ENCODE results near the gene RETREG1.

Gene RETREG1

GRCh38 chr5:16525651-16526050 lies 91.1 kb downstream of the RETREG1 start:
- DNase-seq (ENCODE audit: low read depth in 2 of 2) = no peak

DNA sequence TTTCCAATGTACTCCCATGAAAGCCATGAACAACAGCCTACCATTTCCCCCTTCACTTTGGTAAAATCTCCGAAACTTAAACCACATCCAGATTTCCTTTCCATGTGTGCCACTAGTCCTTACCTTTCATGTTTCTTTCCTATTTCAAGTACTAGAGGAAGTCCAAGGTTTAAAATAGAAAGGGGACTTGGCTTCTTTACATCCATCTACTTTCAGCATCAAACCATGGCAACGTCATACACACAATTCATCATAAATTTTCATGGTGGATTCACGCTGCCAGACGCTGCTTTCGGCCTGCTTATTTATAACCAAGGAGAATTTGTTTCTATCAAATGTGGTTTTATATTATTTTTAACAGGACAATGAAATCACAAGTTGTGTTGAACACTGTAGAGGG lies 92.5 kb downstream of the RETREG1 start:
- no peak for DNase-seq (ENCODE audit: low read depth in 2 of 2)

- DNase-seq (ENCODE audit: low read depth in 2 of 2) = no peak
Observed at GRCh38 chr5:16521521-16522483, 95.0 kb downstream of the RETREG1 start.

GRCh38 chr5:16520841-16521240 lies 96.0 kb downstream of the RETREG1 start:
- DNase-seq (ENCODE audit: low read depth in 2 of 2) = no peak

DNA sequence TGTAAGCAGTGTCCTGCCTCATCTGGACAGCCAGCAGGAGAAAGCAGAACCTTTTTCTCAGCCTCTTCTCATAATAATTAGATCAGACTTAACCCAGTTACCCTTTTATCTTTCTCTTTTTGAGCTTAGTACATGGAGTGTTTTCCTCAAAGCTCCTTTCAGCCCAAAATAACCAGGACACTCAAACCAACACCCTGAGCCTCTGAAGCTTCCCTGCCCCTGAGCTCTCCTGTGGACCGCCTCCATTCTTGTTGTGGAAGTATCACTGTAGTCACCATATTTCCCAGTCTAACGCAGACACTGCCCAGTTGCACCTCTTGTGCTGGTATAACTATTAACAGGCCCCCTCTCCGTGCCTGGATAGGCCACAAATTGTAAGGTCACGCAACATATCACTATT lies 97.4 kb downstream of the RETREG1 start:
- no peak for DNase-seq (ENCODE audit: low read depth in 2 of 2)

DNA sequence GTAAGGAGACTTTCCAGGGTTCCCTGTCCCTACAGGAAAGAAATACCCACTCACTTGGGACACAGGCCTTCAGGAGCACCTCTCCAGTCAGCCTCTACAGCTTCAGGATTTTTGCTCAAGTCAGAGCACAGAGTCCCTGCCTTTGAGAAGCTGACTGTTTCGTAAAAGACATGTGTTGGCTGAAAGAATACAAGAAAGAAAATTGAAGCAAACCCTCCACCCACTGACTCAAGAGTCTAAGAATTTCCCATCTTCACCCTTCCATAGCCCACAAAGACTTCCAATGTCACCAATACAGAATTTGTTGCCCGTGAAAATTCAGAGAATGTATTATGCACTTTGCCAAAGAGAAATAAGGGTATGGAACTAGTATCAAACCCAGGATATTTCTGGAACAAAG lies 98.2 kb downstream of the RETREG1 start:
- DNase-seq (ENCODE audit: low read depth in 2 of 2) = no peak

GRCh38 chr5:16515532-16515931 lies 101.3 kb downstream of the RETREG1 start:
- no peak for DNase-seq (ENCODE audit: low read depth in 2 of 2)

DNA sequence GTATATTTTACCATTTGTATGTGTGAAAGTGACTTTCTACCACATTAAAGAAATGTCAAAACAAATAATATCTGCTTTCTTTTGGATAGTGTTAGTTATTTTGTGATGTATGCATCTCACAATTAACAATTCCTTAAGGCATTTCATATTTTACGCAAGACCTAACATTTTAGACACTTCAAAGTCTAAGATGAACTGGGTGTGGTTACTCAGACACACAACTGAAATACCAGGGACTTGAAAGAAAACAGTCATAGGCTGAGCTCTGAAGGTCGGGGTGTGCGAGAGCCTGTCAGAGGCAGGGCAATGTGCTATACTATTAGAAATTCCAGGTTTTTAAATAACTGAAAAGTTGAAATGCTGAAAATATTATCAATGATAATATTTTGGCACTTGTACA lies 106.7 kb downstream of the RETREG1 start:
- DNase-seq (ENCODE audit: low read depth in 2 of 2) = no peak

- no peak for DNase-seq (ENCODE audit: low read depth in 2 of 2)
Observed at GRCh38 chr5:16508730-16509531, 107.9 kb downstream of the RETREG1 start.

DNA sequence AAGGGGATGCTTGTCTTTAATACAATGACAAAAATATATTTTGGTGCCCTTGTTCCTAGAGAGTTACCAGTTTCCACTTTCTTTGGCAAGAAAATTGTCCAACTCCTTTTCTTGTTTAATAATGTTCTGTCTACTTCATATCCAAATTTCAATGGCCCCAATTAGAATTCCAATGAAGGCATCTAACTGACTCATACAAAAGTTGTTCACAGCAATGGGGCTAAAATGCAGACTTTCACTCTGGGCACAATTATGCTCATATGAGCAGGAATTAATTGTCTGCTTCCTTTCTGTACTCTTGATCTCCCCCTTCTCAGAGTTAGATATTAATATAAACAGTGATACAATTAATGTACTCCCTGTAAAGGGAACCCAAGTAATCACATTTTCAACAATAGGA lies 109.1 kb downstream of the RETREG1 start:
- no peak for DNase-seq (ENCODE audit: low read depth in 2 of 2)

DNA sequence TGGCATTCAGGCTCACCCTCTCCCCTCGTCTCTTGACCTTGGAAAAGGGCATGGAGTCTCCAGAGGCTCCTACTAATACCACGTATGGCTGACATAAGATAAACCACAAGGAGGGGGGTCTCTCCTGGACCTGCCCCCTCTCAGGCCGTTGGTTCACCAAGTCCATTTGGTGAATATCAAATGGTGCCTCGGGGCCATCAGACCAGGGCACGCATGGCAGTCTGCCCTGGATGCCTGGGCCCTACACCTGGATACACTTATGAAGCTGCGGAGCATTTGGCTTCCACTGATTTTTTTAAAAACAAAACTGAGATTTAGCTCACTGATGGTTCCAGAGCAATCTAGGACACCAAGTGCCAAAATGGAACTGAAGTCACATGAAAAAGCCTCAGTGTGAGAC lies 110.9 kb downstream of the RETREG1 start:
- DNase-seq (ENCODE audit: low read depth in 2 of 2) = no peak

- no peak for DNase-seq (ENCODE audit: low read depth in 2 of 2)
Observed at GRCh38 chr5:16505140-16505891, 111.5 kb downstream of the RETREG1 start.

GRCh38 chr5:16504571-16504970 lies 112.2 kb downstream of the RETREG1 start:
- DNase-seq (ENCODE audit: low read depth in 2 of 2) = no peak

- no peak for DNase-seq (ENCODE audit: low read depth in 2 of 2)
Observed at GRCh38 chr5:16502866-16503265, 113.9 kb downstream of the RETREG1 start.

- DNase-seq (ENCODE audit: low read depth in 2 of 2) = no peak
Observed at GRCh38 chr5:16500024-16500423, 116.8 kb downstream of the RETREG1 start.

- no peak for DNase-seq (ENCODE audit: low read depth in 2 of 2)
Observed at GRCh38 chr5:16497546-16497945, 119.3 kb downstream of the RETREG1 start.

- no peak for DNase-seq (ENCODE audit: low read depth in 2 of 2)
Observed at GRCh38 chr5:16493261-16493660, 123.5 kb downstream of the RETREG1 start.

- DNase-seq (ENCODE audit: low read depth in 2 of 2) = no peak
Observed at GRCh38 chr5:16492398-16493140, 124.2 kb downstream of the RETREG1 start.

- DNase-seq (ENCODE audit: low read depth in 2 of 2) = no peak
Observed at GRCh38 chr5:16490911-16491310, 125.9 kb downstream of the RETREG1 start.

DNA sequence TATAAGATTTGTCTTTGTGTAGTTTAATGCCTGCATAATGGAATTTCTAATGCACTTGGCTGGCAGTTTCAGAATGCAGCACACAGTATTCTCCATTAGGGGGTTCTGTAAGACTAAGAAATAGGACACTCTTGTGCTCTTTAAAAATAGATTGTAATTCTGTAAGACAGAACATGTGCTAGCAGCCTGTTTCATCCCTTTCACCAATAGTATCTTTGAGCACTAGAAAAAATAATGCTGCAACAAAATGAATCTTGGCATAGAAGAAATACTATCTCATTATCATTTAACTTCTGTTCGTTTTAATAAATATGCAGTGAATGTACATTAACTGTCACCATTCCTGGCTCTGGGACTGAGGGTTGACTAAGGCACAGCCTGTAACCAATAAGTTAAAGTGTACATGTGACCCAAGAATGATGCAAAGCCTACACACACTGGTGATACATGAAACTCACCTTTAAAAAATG lies 127.4 kb downstream of the RETREG1 start:
- DNase-seq (ENCODE audit: low read depth in 2 of 2) = no peak

- DNase-seq (ENCODE audit: low read depth in 2 of 2) = no peak
Observed at GRCh38 chr5:16487456-16487855, 129.3 kb downstream of the RETREG1 start.
